ENCODE data around the gene MRPS5. TPM values are rescaled to one million over a fixed set of nuclear protein-coding genes. Genes with fewer than 3 reads are reported as not detected.

Gene MRPS5
- total RNA-seq, 4 donors from 2014 or later, result 31.1 to 46.6 (median 39.8) TPM

GRCh38 chr2:95076705-95077529, 44.7 kb downstream of the MRPS5 start:
- intact Hi-C loops (cut with DNase I), result loop anchor here (5.0 kb wide), 2 partner anchors 40 to 55 kb away; no protein-coding TSS in a partner anchor
- 13% methylated on average over 19 of the region's 44 CpGs for WGBS
- Histone ChIP-seq H3K27me3 (peaks cover 0 to 74% (median 8%) of the 10 kb centered on the region in 4 donors), H3K4me3 (peak overlapping the region; percentile 41 to 55 (median 50)), H3K36me3 (no peaks in the 10 kb centered on the region), H3K4me1 (peaks cover 9 to 14% (median 11%) of the 10 kb centered on the region in 4 donors), H3K27ac (replicated peaks in 1 of 4) (no peak overlapping the region), H3K9me3 (no peaks in the 10 kb centered on the region)
- TF ChIP-seq CTCF (IDR thresholded peaks at IDR 0.05) (peak; percentile 51 to 82 (median 69)), POLR2A (IDR thresholded peaks at IDR 0.05; ENCODE audit: low read depth) (no peak), EP300 (IDR thresholded peaks at IDR 0.05) (no peak), POLR2AphosphoS5 (IDR thresholded peaks at IDR 0.05) (no peak)
- DNase-seq (ENCODE audit: extremely low spot score), result peak; percentile 93

- peaks cover 0 to 75% (median 8%) of the 10 kb centered on the region in 4 donors for H3K27me3 ChIP-seq
- H3K4me3 ChIP-seq, result no peak overlapping the region
- 77% methylated on average over 6 of the region's 8 CpGs for WGBS
- no peak for DNase-seq (ENCODE audit: extremely low spot score)
- no peak overlapping the region for H3K27ac ChIP-seq (replicated peaks in 1 of 4)
- H3K36me3 ChIP-seq, result no peaks in the 10 kb centered on the region
- intact Hi-C loops (cut with DNase I), result loop anchor here (5.0 kb wide), 2 partner anchors 42 to 53 kb away; no protein-coding TSS in a partner anchor
- H3K4me1 ChIP-seq, result peaks cover 9 to 14% (median 11%) of the 10 kb centered on the region in 4 donors
- TF ChIP-seq POLR2AphosphoS5 (IDR thresholded peaks at IDR 0.05) (no peak), POLR2A (IDR thresholded peaks at IDR 0.05; ENCODE audit: low read depth) (no peak), EP300 (IDR thresholded peaks at IDR 0.05) (no peak), CTCF (IDR thresholded peaks at IDR 0.05) (no peak)
- H3K9me3 ChIP-seq, result no peaks in the 10 kb centered on the region
Measured at GRCh38 chr2:95075440-95076132, 46.0 kb downstream of the MRPS5 start.

DNA sequence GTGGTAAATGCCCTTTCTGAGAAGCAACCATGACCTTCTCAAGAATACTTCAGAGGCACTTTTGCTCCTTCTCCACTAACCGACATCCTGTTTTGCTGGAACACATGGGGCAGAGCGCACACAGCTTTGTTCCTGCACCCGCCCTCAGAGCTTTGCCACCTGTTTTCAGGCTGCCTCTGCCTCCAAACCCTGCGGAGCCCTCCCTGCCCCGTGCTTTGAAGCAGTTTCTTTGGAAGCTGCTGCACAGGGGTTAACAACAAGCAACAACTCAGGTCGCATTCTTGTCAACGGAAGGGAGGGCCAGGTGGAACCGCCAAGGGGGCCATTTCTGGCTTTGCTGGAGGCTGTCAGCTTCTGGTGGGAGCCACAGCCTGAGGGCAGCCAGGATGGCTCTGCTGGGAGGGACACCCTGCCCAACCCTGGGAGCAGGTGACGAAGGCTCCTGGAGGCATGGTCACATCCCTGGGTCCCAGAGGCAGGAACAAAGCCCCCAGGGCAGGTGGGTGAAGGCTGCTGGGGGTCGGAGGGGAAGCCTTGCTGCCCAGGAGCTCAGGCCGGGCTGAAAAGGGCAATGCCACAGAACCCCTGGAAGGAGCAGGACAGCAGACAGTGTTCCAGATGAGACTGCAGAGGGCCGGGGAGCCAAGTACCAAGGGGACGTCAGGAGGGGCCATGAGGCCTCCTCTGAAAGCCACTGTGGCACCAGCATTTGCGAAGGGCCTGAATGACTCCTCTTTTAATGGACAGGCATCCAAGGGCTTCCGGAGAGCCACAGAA, 46.8 kb downstream of the MRPS5 start:
- Histone ChIP-seq H3K4me3 (no peak overlapping the region), H3K36me3 (no peaks in the 10 kb centered on the region), H3K4me1 (peaks cover 9 to 14% (median 11%) of the 10 kb centered on the region in 4 donors), H3K27ac (replicated peaks in 1 of 4) (no peak overlapping the region), H3K9me3 (no peaks in the 10 kb centered on the region), H3K27me3 (peaks cover 0 to 74% (median 8%) of the 10 kb centered on the region in 4 donors)
- TF ChIP-seq POLR2A (IDR thresholded peaks at IDR 0.05; ENCODE audit: low read depth) (no peak), EP300 (IDR thresholded peaks at IDR 0.05) (no peak)
- intact Hi-C loops (cut with DNase I), result loop anchor here (5.0 kb wide), 2 partner anchors 42 to 53 kb away; no protein-coding TSS in a partner anchor
- DNase-seq (ENCODE audit: extremely low spot score), result peak; percentile 64
- WGBS, result 66% methylated on average over 11 of the region's 15 CpGs

DNA sequence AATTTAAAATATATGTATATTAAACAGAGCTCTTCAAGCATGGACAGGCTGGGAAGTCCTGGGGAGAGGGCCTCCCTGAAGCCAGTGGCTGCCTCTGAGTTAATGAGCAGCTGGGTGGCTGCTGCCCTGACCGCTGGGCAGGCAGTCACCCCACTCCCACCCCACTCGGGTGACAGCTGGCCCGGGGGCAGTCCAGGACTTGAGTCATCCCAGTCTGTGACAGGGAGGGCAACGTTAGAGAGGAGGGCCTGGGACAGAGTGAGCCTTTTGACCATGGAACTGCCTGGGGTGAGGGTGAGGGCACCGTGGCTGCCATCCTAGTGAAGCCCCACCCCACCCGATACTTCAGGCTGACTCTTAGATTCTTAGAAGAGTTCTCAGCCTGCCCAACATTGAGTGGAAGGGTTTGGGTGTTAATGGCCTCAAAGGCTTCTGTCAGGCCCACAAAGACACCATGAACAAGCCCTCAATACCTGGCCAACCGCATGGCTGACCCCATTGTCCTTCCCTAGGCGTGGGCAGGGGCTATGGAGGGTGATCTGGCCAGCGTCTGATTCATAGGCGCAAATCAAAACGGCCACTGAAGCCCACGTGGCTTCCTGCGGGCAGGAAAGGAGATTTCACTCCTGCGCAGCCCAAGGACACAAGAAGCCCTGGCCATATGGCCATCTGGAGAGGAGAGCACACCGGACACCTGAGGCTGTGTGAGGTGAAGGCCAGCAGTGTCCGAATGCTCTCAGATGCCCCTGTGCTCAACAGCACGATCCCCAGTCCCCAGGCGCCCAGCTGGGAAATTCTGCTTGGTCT, 47.5 kb downstream of the MRPS5 start:
- H3K36me3 ChIP-seq, result no peaks in the 10 kb centered on the region
- H3K4me1 ChIP-seq, result peaks cover 9 to 14% (median 11%) of the 10 kb centered on the region in 4 donors
- peaks cover 0 to 71% (median 8%) of the 10 kb centered on the region in 4 donors for H3K27me3 ChIP-seq
- DNase-seq (ENCODE audit: extremely low spot score), result peak; percentile 77
- H3K9me3 ChIP-seq, result no peaks in the 10 kb centered on the region
- H3K27ac ChIP-seq (replicated peaks in 1 of 4), result no peak overlapping the region
- H3K4me3 ChIP-seq, result no peak overlapping the region
- WGBS, result 80% methylated on average over 12 of the region's 18 CpGs
- TF ChIP-seq POLR2AphosphoS5 (IDR thresholded peaks at IDR 0.05) (no peak), CTCF (IDR thresholded peaks at IDR 0.05) (no peak), EP300 (IDR thresholded peaks at IDR 0.05) (no peak), POLR2A (IDR thresholded peaks at IDR 0.05; ENCODE audit: low read depth) (no peak)
- intact Hi-C loops (cut with DNase I), result no loop called here
